Endothelial cell (in vitro differentiated cells): Measurements from ENCODE around the gene JMY. TPM values are rescaled to one million over a fixed set of nuclear protein-coding genes. Genes with fewer than 3 reads are reported as not detected.

Source experiments
- DNase-seq: peaks from one replicate; pipeline ENCODE4 v3.0.0; 2021; ENCODE audit warnings: low spot score
- H3K27ac Mint-ChIP-seq: one replicate; pipeline ENCODE4 v1.8.0; 2021; ENCODE audit warnings: mixed read lengths, inconsistent platforms; ENCODE audit not compliant: unreplicated experiment
- H3K27me3 Mint-ChIP-seq: one replicate; pipeline ENCODE4 v1.8.0; 2021; ENCODE audit warnings: mild to moderate bottlenecking, moderate library complexity, mixed read lengths, inconsistent platforms; ENCODE audit not compliant: unreplicated experiment
- H3K36me3 Mint-ChIP-seq: one replicate; pipeline ENCODE4 v1.8.0; 2021; ENCODE audit warnings: mild to moderate bottlenecking, low read depth, mixed read lengths, inconsistent platforms; ENCODE audit not compliant: unreplicated experiment
- H3K4me1 Mint-ChIP-seq: one replicate; pipeline ENCODE4 v1.8.0; 2021; ENCODE audit warnings: mild to moderate bottlenecking, mixed read lengths, inconsistent platforms; ENCODE audit not compliant: unreplicated experiment
- H3K4me3 Mint-ChIP-seq: one replicate; pipeline ENCODE4 v1.8.0; 2021; ENCODE audit warnings: mild to moderate bottlenecking, mixed read lengths, inconsistent platforms; ENCODE audit not compliant: unreplicated experiment
- H3K9me3 Mint-ChIP-seq: one replicate; pipeline ENCODE4 v1.8.0; 2021; ENCODE audit warnings: mixed read lengths, inconsistent platforms; ENCODE audit not compliant: unreplicated experiment
- long read RNA-seq: library from polyadenylated mRNA; unstranded; transcript quantifications from one replicate; pipeline ENCODE4 v2.0.0, GENCODE V29; 2020; ENCODE audit not compliant: unreplicated experiment
- total RNA-seq: library from RNA; stranded (reverse); fragmentation: NEBNext Ultra II Directional; extraction: Animal tissue kit (Norgen Biotek cat#: 25700); gene quantifications from one replicate; pipeline ENCODE4 v1.2.1, GENCODE V29; 2021; ENCODE audit not compliant: unreplicated experiment
- TF ChIP-seq, protein P1 (sequence below): fragments of 200-600 bp; sonication (generic); IDR thresholded peaks from one replicate; pipeline ENCODE4 v1.5.0; 2021; ENCODE audit warnings: antibody characterized with exemption; ENCODE audit not compliant: unreplicated experiment

JMY gene, protein sequence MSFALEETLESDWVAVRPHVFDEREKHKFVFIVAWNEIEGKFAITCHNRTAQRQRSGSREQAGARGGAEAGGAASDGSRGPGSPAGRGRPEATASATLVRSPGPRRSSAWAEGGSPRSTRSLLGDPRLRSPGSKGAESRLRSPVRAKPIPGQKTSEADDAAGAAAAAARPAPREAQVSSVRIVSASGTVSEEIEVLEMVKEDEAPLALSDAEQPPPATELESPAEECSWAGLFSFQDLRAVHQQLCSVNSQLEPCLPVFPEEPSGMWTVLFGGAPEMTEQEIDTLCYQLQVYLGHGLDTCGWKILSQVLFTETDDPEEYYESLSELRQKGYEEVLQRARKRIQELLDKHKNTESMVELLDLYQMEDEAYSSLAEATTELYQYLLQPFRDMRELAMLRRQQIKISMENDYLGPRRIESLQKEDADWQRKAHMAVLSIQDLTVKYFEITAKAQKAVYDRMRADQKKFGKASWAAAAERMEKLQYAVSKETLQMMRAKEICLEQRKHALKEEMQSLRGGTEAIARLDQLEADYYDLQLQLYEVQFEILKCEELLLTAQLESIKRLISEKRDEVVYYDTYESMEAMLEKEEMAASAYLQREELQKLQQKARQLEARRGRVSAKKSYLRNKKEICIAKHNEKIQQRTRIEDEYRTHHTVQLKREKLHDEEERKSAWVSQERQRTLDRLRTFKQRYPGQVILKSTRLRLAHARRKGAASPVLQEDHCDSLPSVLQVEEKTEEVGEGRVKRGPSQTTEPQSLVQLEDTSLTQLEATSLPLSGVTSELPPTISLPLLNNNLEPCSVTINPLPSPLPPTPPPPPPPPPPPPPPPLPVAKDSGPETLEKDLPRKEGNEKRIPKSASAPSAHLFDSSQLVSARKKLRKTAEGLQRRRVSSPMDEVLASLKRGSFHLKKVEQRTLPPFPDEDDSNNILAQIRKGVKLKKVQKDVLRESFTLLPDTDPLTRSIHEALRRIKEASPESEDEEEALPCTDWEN
- total RNA-seq = 7.7 TPM
- long read RNA-seq = 0 reads

GRCh38 chr5:79235634-79236361, at the start of gene JMY:
Gene JMY (plus strand): TSS chr5:79236131. CDS start chr5:79236651, 520 bp downstream.
- H3K4me3 Mint-ChIP-seq = peak within 1 kb of the TSS; percentile 97
- H3K9me3 Mint-ChIP-seq = no peaks in the 10 kb centered on the region
- TF ChIP-seq, protein P1, sequence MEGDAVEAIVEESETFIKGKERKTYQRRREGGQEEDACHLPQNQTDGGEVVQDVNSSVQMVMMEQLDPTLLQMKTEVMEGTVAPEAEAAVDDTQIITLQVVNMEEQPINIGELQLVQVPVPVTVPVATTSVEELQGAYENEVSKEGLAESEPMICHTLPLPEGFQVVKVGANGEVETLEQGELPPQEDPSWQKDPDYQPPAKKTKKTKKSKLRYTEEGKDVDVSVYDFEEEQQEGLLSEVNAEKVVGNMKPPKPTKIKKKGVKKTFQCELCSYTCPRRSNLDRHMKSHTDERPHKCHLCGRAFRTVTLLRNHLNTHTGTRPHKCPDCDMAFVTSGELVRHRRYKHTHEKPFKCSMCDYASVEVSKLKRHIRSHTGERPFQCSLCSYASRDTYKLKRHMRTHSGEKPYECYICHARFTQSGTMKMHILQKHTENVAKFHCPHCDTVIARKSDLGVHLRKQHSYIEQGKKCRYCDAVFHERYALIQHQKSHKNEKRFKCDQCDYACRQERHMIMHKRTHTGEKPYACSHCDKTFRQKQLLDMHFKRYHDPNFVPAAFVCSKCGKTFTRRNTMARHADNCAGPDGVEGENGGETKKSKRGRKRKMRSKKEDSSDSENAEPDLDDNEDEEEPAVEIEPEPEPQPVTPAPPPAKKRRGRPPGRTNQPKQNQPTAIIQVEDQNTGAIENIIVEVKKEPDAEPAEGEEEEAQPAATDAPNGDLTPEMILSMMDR = no peak
- H3K27me3 Mint-ChIP-seq = peaks cover 8% of the 10 kb centered on the region
- H3K27ac Mint-ChIP-seq = peak within 1 kb of the TSS; percentile 86
- peaks cover 4% of the 10 kb centered on the region for H3K36me3 Mint-ChIP-seq
- H3K4me1 Mint-ChIP-seq = peaks cover 13% of the 10 kb centered on the region
- DNase-seq = peak; percentile 84

GRCh38 chr5:79186455-79186854, 49.5 kb upstream of the JMY start:
- peaks cover under 1% of the 10 kb centered on the region for H3K4me1 Mint-ChIP-seq
- H3K36me3 Mint-ChIP-seq = no peaks in the 10 kb centered on the region
- H3K27ac Mint-ChIP-seq = no peak overlapping the region
- TF ChIP-seq, protein P1 = no peak
- no peak overlapping the region for H3K4me3 Mint-ChIP-seq
- H3K27me3 Mint-ChIP-seq = peaks cover 4% of the 10 kb centered on the region
- no peaks in the 10 kb centered on the region for H3K9me3 Mint-ChIP-seq
- no peak for DNase-seq

DNA sequence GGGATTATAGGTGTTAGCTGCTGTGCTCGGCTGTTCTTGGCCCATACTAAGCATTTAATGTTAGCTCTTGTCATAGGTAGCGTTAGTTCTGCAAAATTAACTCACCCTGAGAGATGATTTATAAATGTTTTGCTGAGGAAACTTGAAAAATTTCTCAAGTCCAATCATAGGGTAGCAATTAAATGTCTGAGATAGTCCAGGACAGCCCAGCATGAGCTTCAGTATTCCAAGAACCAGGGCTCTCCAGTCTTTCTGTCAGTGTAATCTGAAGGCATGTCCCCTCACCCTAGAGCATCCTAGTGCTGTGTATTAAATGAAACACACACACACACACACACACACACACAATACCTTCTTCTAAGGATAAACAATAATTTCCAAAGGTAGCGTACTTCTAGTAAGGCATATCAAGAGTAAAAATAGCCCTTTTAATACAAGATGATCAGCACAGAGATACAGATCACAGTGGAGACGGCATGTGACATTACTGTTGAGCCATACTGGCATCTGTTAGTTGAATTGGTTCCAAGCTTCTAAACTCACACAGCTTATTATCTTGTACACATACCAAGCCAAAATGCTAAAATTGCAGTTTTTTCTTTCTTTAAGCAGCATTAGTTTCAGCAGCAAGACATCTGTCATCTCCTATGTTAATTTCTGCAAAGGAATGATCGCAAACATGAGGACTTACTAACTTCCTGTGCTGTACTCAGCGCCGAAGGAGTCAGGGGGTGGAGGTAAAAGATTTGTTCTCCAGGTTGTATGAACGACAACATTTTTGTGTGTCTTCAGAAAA, 46.3 kb upstream of the JMY start:
- H3K4me1 Mint-ChIP-seq = no peaks in the 10 kb centered on the region
- H3K9me3 Mint-ChIP-seq = no peaks in the 10 kb centered on the region
- DNase-seq = no peak
- TF ChIP-seq, protein P1 = no peak
- no peaks in the 10 kb centered on the region for H3K36me3 Mint-ChIP-seq
- H3K4me3 Mint-ChIP-seq = no peak overlapping the region
- H3K27ac Mint-ChIP-seq = no peak overlapping the region
- peaks cover 4% of the 10 kb centered on the region for H3K27me3 Mint-ChIP-seq

DNA sequence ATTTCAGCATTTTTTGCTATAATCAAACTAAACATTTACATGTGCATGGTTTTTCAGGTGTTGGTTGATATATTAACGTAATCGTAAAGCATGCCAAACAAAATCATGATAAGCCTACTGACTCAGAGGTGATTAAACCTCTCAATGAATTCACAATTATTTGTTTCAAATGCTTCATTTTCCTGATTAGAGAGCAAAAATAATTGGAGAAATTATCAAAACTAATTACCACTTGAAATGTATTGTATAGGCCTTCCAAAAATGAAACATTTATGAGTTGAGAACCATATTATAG, 45.7 kb upstream of the JMY start:
- no peak for DNase-seq
- no peaks in the 10 kb centered on the region for H3K4me1 Mint-ChIP-seq
- H3K9me3 Mint-ChIP-seq = no peaks in the 10 kb centered on the region
- TF ChIP-seq, protein P1 = no peak
- H3K27me3 Mint-ChIP-seq = peaks cover 4% of the 10 kb centered on the region
- H3K36me3 Mint-ChIP-seq = no peaks in the 10 kb centered on the region
- H3K27ac Mint-ChIP-seq = no peak overlapping the region
- no peak overlapping the region for H3K4me3 Mint-ChIP-seq
